ENCODE data around the gene DLD. TPM values are rescaled to one million over a fixed set of nuclear protein-coding genes. Genes with fewer than 3 reads are reported as not detected.

DLD gene
- total and polyA plus RNA-seq, 2 of the 8 experiments (the other 6 are each of a cell fraction or from before 2014, with no cell fraction given) = 63.7 to 88.5 TPM

DNA sequence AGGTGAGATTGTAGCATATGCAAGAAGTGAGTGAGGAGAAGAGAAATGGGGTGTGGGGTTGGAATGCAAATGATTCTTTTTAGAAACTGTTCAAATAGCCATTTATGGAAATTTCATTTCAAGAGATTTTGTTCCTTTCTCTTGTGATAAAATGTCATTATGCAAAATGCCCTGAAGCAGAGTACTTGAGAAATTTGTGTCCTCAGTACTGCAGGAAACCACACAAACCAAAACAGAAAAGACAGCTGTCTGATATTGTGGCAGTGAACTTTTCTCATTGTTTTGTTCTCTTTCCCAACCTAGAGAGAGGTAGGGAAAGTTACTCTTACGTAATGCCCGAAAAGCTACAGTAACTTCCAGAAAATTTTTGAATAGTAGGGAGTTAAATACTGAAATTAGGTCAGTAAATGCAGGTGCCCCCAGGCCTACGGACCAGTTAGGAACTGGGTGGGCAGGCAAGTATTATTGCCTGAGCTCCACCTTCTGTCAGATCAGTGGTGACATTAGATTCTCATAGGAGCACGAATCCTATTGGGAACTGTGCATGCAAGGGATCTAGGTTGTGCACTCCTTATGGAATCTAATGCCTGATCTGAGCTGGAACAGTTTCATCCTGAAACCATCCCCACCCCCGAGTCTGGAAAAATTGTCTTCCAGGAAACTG is 34.0 kb downstream of the DLD start:
- H3K27ac ChIP-seq (ENCODE audit: low read depth, low read length) = no peak overlapping the region
- 94% methylated on average over 5 of the region's 5 CpGs; no CpG with 5 or more reads in 1 of the 2 experiments for WGBS, 2 experiments (ENCODE audit: extremely low coverage in 1 of 2, insufficient coverage in 1 of 2, insufficient read length in 1 of 2, insufficient replicate concordance in 2 of 2, low coverage in 1 of 2, low lambda C conversion rate in 2 of 2, missing lambda C conversion rate in 1 of 2)

More for the DNA sequence above, 34.0 kb downstream of the DLD start:
- Histone ChIP-seq H3K56ac (replicated peaks; ENCODE audit: insufficient read length, low read depth, low read length) (no peak overlapping the region), H3K79me2 (ENCODE audit: control insufficient read depth in 1 of 2, insufficient read depth in 2 of 2, low read length in 2 of 2) (no peaks in the 10 kb centered on the region), H3K4me3 (ENCODE audit: extremely low read depth in 1 of 4, insufficient read depth in 2 of 4, low read depth in 3 of 4, low read length in 4 of 4) (no peak overlapping the region), H3K23me2 (ENCODE audit: low read depth, low read length) (no peaks in the 10 kb centered on the region), H3K36me3 (ENCODE audit: control insufficient read depth in 2 of 4, insufficient read depth in 4 of 4, low read length in 3 of 4) (peaks cover 0 to 72% (median 5%) of the 10 kb centered on the region in 4 experiments; a peak in 5 of 8 replicates), H3K23ac (ENCODE audit: insufficient read length) (no peak overlapping the region), H4K91ac (replicated peaks; ENCODE audit: insufficient read length, low read length) (no peak overlapping the region), H2AFZ (ENCODE audit: low read length) (no peak overlapping the region), H3K4me2 (ENCODE audit: insufficient read depth in 1 of 2, low read depth in 2 of 2, low read length in 2 of 2) (no peak overlapping the region), H4K5ac (ENCODE audit: insufficient read length, low read depth, low read length) (no peak overlapping the region), H3K9ac (replicated peaks in 1 of 4; ENCODE audit: extremely low read depth in 1 of 4, low read depth in 3 of 4, low read length in 3 of 4) (no peak overlapping the region; a peak in 1 of 7 replicates), H3K79me1 (ENCODE audit: low read depth, low read length) (no peaks in the 10 kb centered on the region), H2BK15ac (ENCODE audit: low read length) (no peak overlapping the region), H2BK5ac (ENCODE audit: low read depth, low read length) (no peak overlapping the region), H3K4ac (replicated peaks; ENCODE audit: insufficient read length, low read depth, low read length) (no peak overlapping the region), H3K14ac (ENCODE audit: insufficient read length) (no peak overlapping the region), H4K20me1 (replicated peaks in 1 of 2; ENCODE audit: control insufficient read depth in 1 of 2, insufficient read depth in 2 of 2, low read length in 2 of 2) (peaks cover 0 to 2% of the 10 kb centered on the region in 2 experiments), H2BK20ac (ENCODE audit: low read length) (no peak overlapping the region), H2BK120ac (replicated peaks; ENCODE audit: low read depth, low read length) (no peak overlapping the region), H2BK12ac (ENCODE audit: low read depth, low read length) (no peak overlapping the region), H3K9me3 (ENCODE audit: insufficient read depth in 2 of 2, low read depth in 1 of 2, low read length in 1 of 2) (no peaks in the 10 kb centered on the region), H3K27me3 (replicated peaks in 1 of 4; ENCODE audit: control insufficient read depth in 3 of 4, extremely low read depth in 1 of 4, insufficient read depth in 3 of 4, low read length in 3 of 4) (no peaks in the 10 kb centered on the region; a peak in 2 of 7 replicates), H3K4me1 (replicated peaks in 1 of 4; ENCODE audit: control insufficient read depth in 3 of 4, insufficient read depth in 4 of 4, low read length in 3 of 4) (no peaks in the 10 kb centered on the region), H2AK5ac (ENCODE audit: low read depth, low read length) (no peak overlapping the region), H3K18ac (ENCODE audit: extremely low read depth, low read length) (no peak overlapping the region), H4K8ac (ENCODE audit: extremely low read depth, insufficient read depth, low read length) (no peak overlapping the region)
- ChIA-PET CTCF (ENCODE audit: partially characterized antibody) (interaction anchor here (0.6 to 1.1 kb wide), 2 partner anchors 93 to 153 kb away, joined by 3 to 4 read pairs; no protein-coding TSS in a partner anchor), POLR2A (ENCODE audit: partially characterized antibody) (interaction anchor here (0.6 to 1.5 kb wide), 5 partner anchors 11 to 174 kb away, joined by 3 to 6 read pairs (median 3); no protein-coding TSS in a partner anchor)
- TF ChIP-seq JUN (IDR thresholded peaks at IDR 0.05; ENCODE audit: low read depth, low read length) (no peak), TEAD4 (IDR thresholded peaks at IDR 0.05; ENCODE audit: low read depth, low read length) (no peak), TAF1 (IDR thresholded peaks at IDR 0.05; ENCODE audit: low read depth, low read length) (no peak), PHF8 (conservative IDR thresholded peaks at IDR 0.05; ENCODE audit: low read depth, low read length) (no peak), JUND (IDR thresholded peaks at IDR 0.05; ENCODE audit: low read length) (no peak)
- DNase-seq (ENCODE audit: low read depth in 1 of 2, low spot score in 2 of 2) (no peak), FAIRE-seq (no peak)

Measured in H1 (cell line).